Measurements from ENCODE around the gene RABGEF1.
"Not testable (repeated sequence)": the region's sequence is repeated elsewhere in the genome, so short reads cannot be mapped to it uniquely, and the experiment has no call there.

Gene RABGEF1

GRCh38 chr7:66769833-66770512 is 29.4 kb downstream of the RABGEF1 start:
- ATAC-seq = no peak
- TF ChIP-seq TOX (CRISPR knock-in tag; IDR thresholded peaks at IDR 0.05; ENCODE audit: borderline replicate concordance) (no peak), PATZ1 (CRISPR knock-in tag; IDR thresholded peaks at IDR 0.05; ENCODE audit: borderline replicate concordance) (no peak), ARNTL (CRISPR knock-in tag; IDR thresholded peaks at IDR 0.05; ENCODE audit: borderline replicate concordance, low read depth) (no peak), TCF4 (CRISPR knock-in tag; IDR thresholded peaks at IDR 0.05; ENCODE audit: borderline replicate concordance) (no peak), POU6F1 (CRISPR knock-in tag; IDR thresholded peaks at IDR 0.05; ENCODE audit: borderline replicate concordance, low read depth) (no peak)

- ATAC-seq = no peak
- TF ChIP-seq OSR1 (CRISPR knock-in tag; IDR thresholded peaks at IDR 0.05) (no peak), TCF4 (CRISPR knock-in tag; IDR thresholded peaks at IDR 0.05; ENCODE audit: borderline replicate concordance) (no peak), ZFP3 (CRISPR knock-in tag; IDR thresholded peaks at IDR 0.05) (no peak), ZNF70 (CRISPR knock-in tag; IDR thresholded peaks at IDR 0.05) (no peak), GLIS3 (CRISPR knock-in tag; IDR thresholded peaks at IDR 0.05) (no peak), RARB (CRISPR knock-in tag; IDR thresholded peaks at IDR 0.05) (no peak), ZNF565 (CRISPR knock-in tag; conservative IDR thresholded peaks at IDR 0.05; ENCODE audit: low read depth) (no peak), CREB5 (CRISPR knock-in tag; IDR thresholded peaks at IDR 0.05; ENCODE audit: low read depth) (no peak), TSHZ2 (CRISPR knock-in tag; IDR thresholded peaks at IDR 0.05) (no peak), ISL1 (CRISPR knock-in tag; IDR thresholded peaks at IDR 0.05) (no peak), SNAI2 (CRISPR knock-in tag; IDR thresholded peaks at IDR 0.05) (no peak), ARNTL (CRISPR knock-in tag; IDR thresholded peaks at IDR 0.05; ENCODE audit: borderline replicate concordance, low read depth) (no peak)
These were observed 31.3 kb downstream of the RABGEF1 start for GRCh38 chr7:66771795-66772194.

GRCh38 chr7:66773744-66774143 is 33.2 kb downstream of the RABGEF1 start:
- not testable (repeated sequence) for ATAC-seq

GRCh38 chr7:66776383-66776782 is 35.9 kb downstream of the RABGEF1 start:
- ATAC-seq = peak; percentile 50; the same call in 2 of the 3 replicates

- ATAC-seq = no peak
- TF ChIP-seq CSDC2 (CRISPR knock-in tag; IDR thresholded peaks at IDR 0.05) (no peak), CREB5 (CRISPR knock-in tag; IDR thresholded peaks at IDR 0.05; ENCODE audit: low read depth) (no peak), POU6F1 (CRISPR knock-in tag; IDR thresholded peaks at IDR 0.05; ENCODE audit: borderline replicate concordance, low read depth) (no peak), OSR1 (CRISPR knock-in tag; IDR thresholded peaks at IDR 0.05) (no peak), ZNF70 (CRISPR knock-in tag; IDR thresholded peaks at IDR 0.05) (no peak), TCF4 (CRISPR knock-in tag; IDR thresholded peaks at IDR 0.05; ENCODE audit: borderline replicate concordance) (no peak), ZNF8 (CRISPR knock-in tag; IDR thresholded peaks at IDR 0.05) (no peak), ESRRG (CRISPR knock-in tag; IDR thresholded peaks at IDR 0.05) (no peak), ZFP30 (CRISPR knock-in tag; IDR thresholded peaks at IDR 0.05) (no peak), SNAI2 (CRISPR knock-in tag; IDR thresholded peaks at IDR 0.05) (no peak), TSHZ2 (CRISPR knock-in tag; IDR thresholded peaks at IDR 0.05) (no peak)
These were observed 36.4 kb downstream of the RABGEF1 start for GRCh38 chr7:66776800-66777442.
